Esophagus squamous epithelium (tissue), 4 donors: Measurements from ENCODE around the gene OR2T3.
"Not testable (repeated sequence)": the region's sequence is repeated elsewhere in the genome, so short reads cannot be mapped to it uniquely, and the experiment has no call there.

ENCODE experiments used
- POLR2A ChIP-seq, 4 donors: fragments of 450-650 bp; IDR thresholded peaks; one replicate each; pipeline ENCODE4 v1.6.1; 2017; ENCODE audit warnings: antibody characterized with exemption in 4 of 4, mild to moderate bottlenecking in 4 of 4, moderate library complexity in 3 of 4
- TF ChIP-seq, protein P1 (sequence below), 6 experiments: fragments of 450-650 bp in 4 of 6; fragments of 200-600 bp in 2 of 6; sonication (generic) in 2 of 6; IDR thresholded peaks; one replicate each; pipeline ENCODE4 v1.5.1; 2016 to 2019; ENCODE audit warnings: antibody characterized with exemption in 6 of 6, mild to moderate bottlenecking in 4 of 6, moderate library complexity in 4 of 6

GRCh38 chr1:248472111-248472510, 1.0 kb upstream of the OR2T3 start:
- not testable (repeated sequence) for TF ChIP-seq POLR2A (IDR thresholded peaks at IDR 0.05)
- TF ChIP-seq, protein P1, sequence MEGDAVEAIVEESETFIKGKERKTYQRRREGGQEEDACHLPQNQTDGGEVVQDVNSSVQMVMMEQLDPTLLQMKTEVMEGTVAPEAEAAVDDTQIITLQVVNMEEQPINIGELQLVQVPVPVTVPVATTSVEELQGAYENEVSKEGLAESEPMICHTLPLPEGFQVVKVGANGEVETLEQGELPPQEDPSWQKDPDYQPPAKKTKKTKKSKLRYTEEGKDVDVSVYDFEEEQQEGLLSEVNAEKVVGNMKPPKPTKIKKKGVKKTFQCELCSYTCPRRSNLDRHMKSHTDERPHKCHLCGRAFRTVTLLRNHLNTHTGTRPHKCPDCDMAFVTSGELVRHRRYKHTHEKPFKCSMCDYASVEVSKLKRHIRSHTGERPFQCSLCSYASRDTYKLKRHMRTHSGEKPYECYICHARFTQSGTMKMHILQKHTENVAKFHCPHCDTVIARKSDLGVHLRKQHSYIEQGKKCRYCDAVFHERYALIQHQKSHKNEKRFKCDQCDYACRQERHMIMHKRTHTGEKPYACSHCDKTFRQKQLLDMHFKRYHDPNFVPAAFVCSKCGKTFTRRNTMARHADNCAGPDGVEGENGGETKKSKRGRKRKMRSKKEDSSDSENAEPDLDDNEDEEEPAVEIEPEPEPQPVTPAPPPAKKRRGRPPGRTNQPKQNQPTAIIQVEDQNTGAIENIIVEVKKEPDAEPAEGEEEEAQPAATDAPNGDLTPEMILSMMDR (IDR thresholded peaks at IDR 0.05): not testable (repeated sequence)
